Femur (tissue), 1 donor: Measurements from ENCODE around the gene EFCAB6.

Experiments used
- DNase-seq: peaks from one replicate; pipeline ENCODE4 v3.0.0-alpha.2; 2017

The EFCAB6 gene

GRCh38 chr22:43569111-43569510 lies 243.0 kb downstream of the EFCAB6 start:
- no peak for DNase-seq

- no peak for DNase-seq
Measured at GRCh38 chr22:43567691-43568324, 244.3 kb downstream of the EFCAB6 start.

GRCh38 chr22:43566561-43567332 lies 245.4 kb downstream of the EFCAB6 start:
- no peak for DNase-seq

GRCh38 chr22:43566021-43566420 lies 246.1 kb downstream of the EFCAB6 start:
- DNase-seq = no peak

GRCh38 chr22:43564859-43565258 lies 247.2 kb downstream of the EFCAB6 start:
- no peak for DNase-seq

GRCh38 chr22:43563571-43563970 lies 248.5 kb downstream of the EFCAB6 start:
- no peak for DNase-seq

- DNase-seq = no peak
Measured at GRCh38 chr22:43562843-43563242, 249.3 kb downstream of the EFCAB6 start.

- DNase-seq = no peak
Measured at GRCh38 chr22:43561415-43562178, 250.5 kb downstream of the EFCAB6 start.

GRCh38 chr22:43560651-43561050 lies 251.5 kb downstream of the EFCAB6 start:
- no peak for DNase-seq

GRCh38 chr22:43555561-43556515 lies 256.3 kb downstream of the EFCAB6 start:
- DNase-seq = no peak

- DNase-seq = no peak
Measured at GRCh38 chr22:43554694-43555365, 257.3 kb downstream of the EFCAB6 start.

- DNase-seq = no peak
Measured at GRCh38 chr22:43554259-43554636, 257.9 kb downstream of the EFCAB6 start.

- DNase-seq = no peak
Measured at GRCh38 chr22:43553451-43554258, 258.4 kb downstream of the EFCAB6 start.

GRCh38 chr22:43550672-43551071 lies 261.4 kb downstream of the EFCAB6 start:
- no peak for DNase-seq

- no peak for DNase-seq
Measured at GRCh38 chr22:43550024-43550620, 262.0 kb downstream of the EFCAB6 start.

GRCh38 chr22:43546186-43546585 lies 265.9 kb downstream of the EFCAB6 start:
- no peak for DNase-seq

GRCh38 chr22:43544289-43544673 lies 267.8 kb downstream of the EFCAB6 start:
- no peak for DNase-seq

- no peak for DNase-seq
Measured at GRCh38 chr22:43543522-43544288, 268.4 kb downstream of the EFCAB6 start.

- DNase-seq = no peak
Measured at GRCh38 chr22:43542681-43543521, 269.2 kb downstream of the EFCAB6 start.
